NCI-H2081 treated with DMSO at 0.1 percent for 48 hours (cell line): ENCODE data around the gene CBLB.
"Not testable (repeated sequence)": the region's sequence is repeated elsewhere in the genome, so short reads cannot be mapped to it uniquely, and the experiment has no call there.

ENCODE experiments used
- DNase-seq: peaks from one replicate; lab custom pipeline; 2025; lab: John Stamatoyannopoulos, UW

CBLB gene

DNA sequence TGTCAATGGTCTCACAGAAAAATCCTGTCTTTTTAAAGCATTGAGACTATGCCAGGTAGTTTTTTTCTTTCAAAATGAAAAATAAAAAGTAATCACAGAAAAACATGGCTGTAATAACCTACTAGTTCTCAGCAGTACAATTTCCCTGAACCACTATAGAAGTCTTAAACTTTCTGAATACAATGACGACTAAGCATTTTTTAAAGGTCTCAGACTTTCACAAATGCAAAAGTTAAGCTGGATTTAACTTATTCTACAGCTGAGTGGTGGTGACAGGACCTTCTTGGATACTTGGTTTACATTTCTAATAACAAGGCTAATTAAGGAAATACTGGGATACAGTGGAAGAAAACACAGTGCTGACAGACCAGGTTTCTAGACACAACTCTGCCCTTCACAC lies 81.8 kb downstream of the CBLB start:
- DNase-seq = no peak

DNA sequence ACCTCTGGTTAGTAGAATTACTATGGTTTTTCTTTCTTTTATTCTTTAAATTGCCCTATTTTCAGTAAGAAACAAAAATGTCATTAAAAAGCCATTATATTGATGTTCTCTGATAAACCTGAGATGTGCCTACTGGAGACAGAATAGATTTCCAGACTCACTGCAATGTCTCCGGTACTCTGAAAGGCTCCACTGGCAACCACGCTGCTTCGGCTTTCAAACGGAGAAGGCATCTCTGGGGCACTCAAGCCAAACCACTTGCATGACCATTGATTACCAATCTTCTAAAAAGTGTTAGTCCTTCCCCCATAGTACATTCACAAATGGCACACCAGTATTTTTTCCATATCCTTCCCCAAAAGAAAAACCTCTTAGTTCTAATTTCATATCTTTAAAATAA lies 82.6 kb downstream of the CBLB start:
- no peak for DNase-seq

DNA sequence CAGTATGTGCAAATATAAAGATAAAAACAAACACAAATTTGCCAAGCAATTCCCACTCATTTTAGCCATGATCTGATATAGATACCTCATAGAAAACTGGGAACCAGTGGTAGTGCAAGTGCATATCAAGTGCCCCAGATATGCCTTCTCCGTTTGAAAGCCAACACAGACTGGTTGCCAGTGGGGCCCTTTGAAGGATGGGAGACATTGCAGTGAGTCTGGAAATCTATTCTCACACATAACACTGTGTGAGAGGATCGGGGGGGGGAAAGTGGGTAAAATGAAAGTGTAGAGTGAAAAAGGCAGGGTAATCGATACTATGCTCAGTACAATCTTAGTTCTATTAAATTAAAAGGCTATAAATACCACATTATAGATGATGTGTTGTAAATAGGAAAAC lies 83.0 kb downstream of the CBLB start:
- DNase-seq = no peak

- no peak for DNase-seq
These were observed 85.2 kb downstream of the CBLB start for GRCh38 chr3:105783631-105784030.

- no peak for DNase-seq
These were observed 86.9 kb downstream of the CBLB start for GRCh38 chr3:105781871-105782270.

- no peak for DNase-seq
These were observed 88.7 kb downstream of the CBLB start for GRCh38 chr3:105780107-105780506.

- DNase-seq = no peak
These were observed 93.4 kb downstream of the CBLB start for GRCh38 chr3:105775368-105775767.

- no peak for DNase-seq
These were observed 94.2 kb downstream of the CBLB start for GRCh38 chr3:105774444-105775180.

GRCh38 chr3:105773291-105773690 lies 95.5 kb downstream of the CBLB start:
- no peak for DNase-seq

DNA sequence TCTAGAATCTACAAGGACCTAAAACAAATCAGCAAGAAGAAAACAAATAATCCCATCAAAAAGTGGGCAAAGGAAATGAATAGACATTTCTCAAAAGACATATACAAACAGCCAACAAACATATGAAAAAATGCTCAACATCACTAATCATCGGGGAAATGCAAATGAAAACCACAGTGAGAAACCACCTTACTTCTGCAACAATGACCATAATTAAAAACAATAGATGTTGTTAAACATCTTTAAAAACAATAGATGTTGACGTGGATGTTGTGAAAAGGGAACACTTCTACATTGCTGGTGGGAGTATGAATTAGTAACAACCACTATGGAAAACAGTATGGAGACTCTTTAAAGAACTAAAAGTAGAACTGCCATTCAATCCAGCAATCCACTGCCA lies 96.2 kb downstream of the CBLB start:
- no peak for DNase-seq

- no peak for DNase-seq
These were observed 97.4 kb downstream of the CBLB start for GRCh38 chr3:105771392-105771791.

DNA sequence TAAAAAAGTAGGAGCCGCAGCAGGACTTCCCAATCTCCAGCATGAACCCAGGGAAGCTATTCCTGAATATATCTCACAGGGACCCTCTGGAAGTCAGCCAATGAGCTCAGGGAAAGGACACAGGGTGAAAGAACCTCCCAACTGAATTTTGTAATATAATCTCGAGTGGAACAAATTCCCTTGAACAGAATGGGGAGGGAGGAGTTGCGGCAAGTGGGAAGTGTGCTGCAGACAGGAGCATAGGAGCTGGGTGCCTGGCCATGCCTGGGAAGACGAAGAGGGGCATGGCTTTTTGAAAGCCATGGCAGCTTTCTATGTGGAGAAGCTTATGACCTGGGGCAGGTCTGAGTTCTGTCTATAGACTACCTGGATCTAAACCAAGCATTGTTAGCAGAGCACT lies 98.4 kb downstream of the CBLB start:
- DNase-seq = no peak

DNA sequence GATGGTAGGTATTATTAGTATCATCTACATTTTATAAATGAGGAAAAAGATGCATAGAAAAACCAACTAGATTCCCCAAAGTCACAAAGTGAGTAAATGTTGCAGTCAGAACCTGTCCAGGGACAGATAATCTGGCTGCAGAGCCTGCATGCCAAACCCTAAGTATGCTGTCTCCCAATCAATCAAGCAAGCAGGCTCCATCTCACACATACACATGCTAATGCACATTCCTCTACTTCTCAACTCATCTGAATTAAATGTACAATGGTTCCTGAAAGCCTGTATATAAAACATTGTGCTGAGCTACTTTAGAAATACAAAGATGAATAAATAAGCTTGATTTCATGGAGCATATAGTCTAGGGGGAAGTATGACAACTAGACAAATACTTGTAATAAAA lies 101.0 kb downstream of the CBLB start:
- no peak for DNase-seq

DNA sequence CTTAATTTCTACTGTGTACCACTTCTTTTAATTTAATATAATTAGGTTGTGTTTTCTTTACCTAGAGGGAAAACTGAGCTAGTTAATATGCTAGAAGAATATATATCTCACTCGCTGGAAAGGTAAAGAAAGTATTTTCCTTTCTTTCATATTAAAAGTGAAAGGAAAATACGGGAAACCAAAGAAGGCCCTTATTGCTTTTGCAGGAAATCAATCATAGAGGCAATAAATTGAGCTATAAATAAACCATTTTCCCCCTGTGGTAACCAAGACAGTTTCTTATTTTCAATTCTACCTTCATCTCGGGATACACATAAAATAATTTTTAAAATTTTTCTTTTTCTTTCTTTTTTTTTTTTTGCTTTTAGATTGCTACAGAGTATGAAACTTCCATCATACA lies 101.6 kb downstream of the CBLB start:
- DNase-seq = no peak

DNA sequence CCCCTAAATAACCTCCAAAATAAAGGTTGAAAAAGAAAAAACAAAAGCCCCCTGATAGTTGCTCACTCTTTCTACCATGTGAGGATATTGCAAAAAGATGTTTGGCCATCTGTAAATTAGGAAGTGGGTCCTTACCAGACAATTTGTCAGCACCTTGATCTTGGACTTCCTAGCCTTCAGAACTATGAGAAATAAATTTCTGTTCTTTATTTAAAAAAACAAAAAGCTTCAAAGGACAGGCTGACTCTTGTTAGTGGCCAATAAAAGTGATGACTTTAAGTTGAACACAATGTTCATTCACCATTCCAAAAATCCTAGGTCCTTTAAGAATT lies 103.5 kb downstream of the CBLB start:
- DNase-seq = no peak

- DNase-seq = no peak
These were observed 104.2 kb downstream of the CBLB start for GRCh38 chr3:105764378-105765307.

DNA sequence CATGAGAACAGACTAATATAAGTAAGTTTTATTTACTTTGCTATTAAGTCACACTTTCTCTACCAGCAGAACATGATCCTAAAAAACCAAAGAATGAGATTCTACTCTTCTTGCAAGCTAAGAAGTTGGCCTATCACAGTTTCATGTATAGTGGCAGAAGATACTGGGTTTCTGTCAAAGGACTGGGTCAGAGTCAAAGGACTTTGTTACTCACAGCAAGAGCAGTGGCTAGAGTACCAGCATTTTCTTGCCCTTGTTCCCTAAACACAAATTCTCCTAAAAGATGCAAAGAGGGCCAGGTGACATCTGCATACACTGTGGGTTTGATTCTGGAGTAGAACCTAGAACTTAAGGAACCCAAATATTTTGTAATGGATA lies 105.2 kb downstream of the CBLB start:
- DNase-seq = no peak

DNA sequence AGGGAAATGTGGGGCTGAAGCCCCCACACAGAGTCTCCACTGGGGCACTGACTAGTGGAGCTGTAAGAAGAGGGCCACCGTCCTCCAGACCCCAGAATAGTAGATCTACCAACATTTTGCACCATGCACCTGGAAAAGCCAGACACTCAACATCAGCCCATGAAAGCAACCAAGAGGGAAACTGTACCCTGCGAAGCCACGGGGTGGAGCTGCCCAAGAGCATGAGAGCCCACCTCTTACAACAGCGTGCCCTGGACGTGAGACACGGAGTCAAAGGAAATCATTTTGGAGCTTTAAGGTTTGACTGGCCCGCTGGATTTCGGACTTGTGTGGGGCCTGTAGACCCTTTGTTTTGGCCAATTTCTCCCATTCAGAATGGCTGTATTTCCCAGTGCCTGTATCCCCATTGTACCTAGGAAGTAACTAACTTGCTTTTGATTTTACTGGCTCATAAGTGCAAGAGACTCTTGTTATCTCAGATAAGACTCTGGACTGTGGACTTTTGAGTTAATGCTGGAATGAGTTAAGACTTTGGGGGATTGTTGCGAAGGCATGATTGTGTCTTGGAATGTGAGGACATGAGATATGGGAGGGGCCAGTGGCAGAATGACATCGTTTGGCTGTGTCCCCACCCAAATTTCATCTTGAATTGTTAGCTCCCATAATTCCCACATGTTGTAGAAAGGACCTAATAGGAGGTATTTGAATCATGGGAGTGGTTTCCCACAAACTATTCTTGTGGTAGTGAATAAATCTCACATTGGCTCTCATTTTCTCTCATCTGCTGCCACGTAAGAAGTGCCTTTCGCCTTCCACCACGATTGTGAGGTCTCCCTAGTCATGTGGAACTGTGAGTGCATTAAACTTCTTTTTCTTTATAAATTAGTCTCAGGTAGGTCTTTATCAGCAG lies 105.8 kb downstream of the CBLB start:
- DNase-seq = no peak

- DNase-seq = not testable (repeated sequence)
These were observed 106.6 kb downstream of the CBLB start for GRCh38 chr3:105762214-105762613.

- DNase-seq = no peak
These were observed 109.3 kb downstream of the CBLB start for GRCh38 chr3:105759442-105760078.

DNA sequence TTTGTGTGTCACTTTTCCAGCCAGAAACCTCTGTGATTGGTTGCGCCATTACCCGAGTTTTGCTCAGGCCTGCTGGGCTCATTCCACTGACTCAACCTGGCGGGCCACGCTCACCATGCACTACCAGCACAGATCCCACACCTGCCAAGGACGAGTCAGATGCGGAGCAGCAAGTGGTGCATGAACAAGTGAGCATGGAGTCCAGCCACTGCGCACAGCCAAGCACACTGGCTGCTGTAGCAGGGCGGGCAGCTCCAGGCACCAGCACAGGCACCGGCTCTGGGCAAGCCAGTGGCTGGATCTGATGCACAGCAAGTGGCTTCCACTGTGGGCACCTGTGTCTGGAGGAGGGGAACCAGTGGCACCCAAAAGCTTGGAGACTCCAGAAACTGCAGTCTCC lies 110.4 kb downstream of the CBLB start:
- no peak for DNase-seq
